Measurements from ENCODE around the gene CFAP73.

DNA sequence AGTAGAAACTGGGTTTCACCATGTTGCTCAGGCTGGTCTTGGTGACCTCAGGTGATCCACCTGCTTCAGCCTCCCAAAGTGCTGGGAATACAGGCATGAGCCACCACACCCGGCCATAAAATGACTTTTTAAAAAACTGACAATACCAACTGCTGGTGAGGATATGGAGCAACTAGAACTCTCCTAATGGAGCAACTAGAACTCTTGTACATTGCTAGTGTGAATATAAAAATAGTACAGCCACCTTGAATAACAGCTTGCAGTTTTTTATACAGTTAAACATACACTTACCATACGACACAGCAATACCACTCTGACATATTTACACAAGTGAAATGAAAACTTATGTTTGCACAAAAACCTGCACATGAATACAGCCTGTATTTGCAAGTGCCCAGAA is 2.5 kb upstream of the CFAP73 start:
- TF ChIP-seq, protein P1, sequence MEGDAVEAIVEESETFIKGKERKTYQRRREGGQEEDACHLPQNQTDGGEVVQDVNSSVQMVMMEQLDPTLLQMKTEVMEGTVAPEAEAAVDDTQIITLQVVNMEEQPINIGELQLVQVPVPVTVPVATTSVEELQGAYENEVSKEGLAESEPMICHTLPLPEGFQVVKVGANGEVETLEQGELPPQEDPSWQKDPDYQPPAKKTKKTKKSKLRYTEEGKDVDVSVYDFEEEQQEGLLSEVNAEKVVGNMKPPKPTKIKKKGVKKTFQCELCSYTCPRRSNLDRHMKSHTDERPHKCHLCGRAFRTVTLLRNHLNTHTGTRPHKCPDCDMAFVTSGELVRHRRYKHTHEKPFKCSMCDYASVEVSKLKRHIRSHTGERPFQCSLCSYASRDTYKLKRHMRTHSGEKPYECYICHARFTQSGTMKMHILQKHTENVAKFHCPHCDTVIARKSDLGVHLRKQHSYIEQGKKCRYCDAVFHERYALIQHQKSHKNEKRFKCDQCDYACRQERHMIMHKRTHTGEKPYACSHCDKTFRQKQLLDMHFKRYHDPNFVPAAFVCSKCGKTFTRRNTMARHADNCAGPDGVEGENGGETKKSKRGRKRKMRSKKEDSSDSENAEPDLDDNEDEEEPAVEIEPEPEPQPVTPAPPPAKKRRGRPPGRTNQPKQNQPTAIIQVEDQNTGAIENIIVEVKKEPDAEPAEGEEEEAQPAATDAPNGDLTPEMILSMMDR (IDR thresholded peaks at IDR 0.05 in 2 of 3, conservative IDR thresholded peaks at IDR 0.05 in 1 of 3; ENCODE audit: borderline replicate concordance in 1 of 3, insufficient read depth in 1 of 3, low read depth in 2 of 3, low read length in 2 of 3), result no peak
- TF ChIP-seq MAX (IDR thresholded peaks at IDR 0.05) (no peak), EZH2phosphoT487 (IDR thresholded peaks at IDR 0.05; ENCODE audit: borderline replicate concordance) (no peak), ATF3 (IDR thresholded peaks at IDR 0.05) (no peak), POLR2AphosphoS5 (IDR thresholded peaks at IDR 0.05; ENCODE audit: low read depth, low read length) (no peak), SIN3A (IDR thresholded peaks at IDR 0.05; ENCODE audit: low read depth) (no peak), EZH2 (IDR thresholded peaks at IDR 0.05) (no peak), ZBTB33 (IDR thresholded peaks at IDR 0.05; ENCODE audit: extremely low read depth, insufficient replicate concordance, low read length) (no peak), CEBPB (IDR thresholded peaks at IDR 0.05; ENCODE audit: low read depth) (no peak), ZNF274 (IDR thresholded peaks at IDR 0.05; ENCODE audit: low read depth, low read length) (no peak), YY1 (IDR thresholded peaks at IDR 0.05; ENCODE audit: extremely low read depth, insufficient replicate concordance, low read depth, low read length) (no peak)

Data from HCT116 (cell line).